Spleen (tissue), 11 donors: ENCODE data around the gene LGALS8. TPM values are rescaled to one million over a fixed set of nuclear protein-coding genes. Genes with fewer than 3 reads are reported as not detected.
"Not testable (repeated sequence)": the region's sequence is repeated elsewhere in the genome, so short reads cannot be mapped to it uniquely, and the experiment has no call there.

ENCODE experiments used
- DNase-seq: peaks from one replicate; pipeline ENCODE4 v3.0.0-alpha.2; 2020
- H3K27ac ChIP-seq, 8 donors: fragments of 200-600 bp; sonication (generic) in 7 of 8; 1 replicate in 4 of 8; 2 replicates in 4 of 8; pipeline versions ENCODE4 v1.5.0 to v1.8.0; 2016 to 2021; ENCODE audit warnings: inconsistent platforms in 4 of 8, mild to moderate bottlenecking in 4 of 8, moderate library complexity in 1 of 8
- H3K27me3 ChIP-seq, 7 donors: fragments of 200-600 bp; sonication (generic) in 6 of 7; replicated peaks in 1 of 7; 1 replicate in 4 of 7; 2 replicates in 3 of 7; pipeline versions ENCODE4 v1.5.0 to v1.8.0; 2016 to 2021; ENCODE audit warnings: inconsistent platforms in 3 of 7, mild to moderate bottlenecking in 1 of 7
- H3K36me3 ChIP-seq, 6 donors: fragments of 200-600 bp; sonication (generic) in 5 of 6; 1 replicate in 4 of 6; 2 replicates in 2 of 6; pipeline versions ENCODE4 v1.5.0 to v1.8.0; 2016 to 2021; ENCODE audit warnings: inconsistent platforms in 2 of 6
- H3K4me1 ChIP-seq, 6 donors: fragments of 200-600 bp; sonication (generic) in 5 of 6; 1 replicate in 3 of 6; 2 replicates in 3 of 6; pipeline versions ENCODE4 v1.5.0 to v1.8.0; 2016 to 2021; ENCODE audit warnings: inconsistent platforms in 3 of 6
- H3K4me3 ChIP-seq, 8 donors: fragments of 200-600 bp; sonication (generic) in 7 of 8; 1 replicate in 4 of 8; 2 replicates in 4 of 8; pipeline versions ENCODE4 v1.5.0 to v1.8.0; 2016 to 2021; ENCODE audit warnings: inconsistent platforms in 4 of 8, mild to moderate bottlenecking in 4 of 8, moderate library complexity in 2 of 8
- H3K9me3 ChIP-seq, 8 donors: fragments of 200-600 bp; sonication (generic) in 7 of 8; 1 replicate in 4 of 8; 2 replicates in 4 of 8; pipeline versions ENCODE4 v1.5.0 to v1.8.0; 2016 to 2021; ENCODE audit warnings: inconsistent platforms in 4 of 8
- POLR2A ChIP-seq, 3 donors: fragments of 450-650 bp; IDR thresholded peaks; one replicate each; pipeline ENCODE4 v1.5.1; 2017; ENCODE audit warnings: antibody characterized with exemption in 3 of 3, mild to moderate bottlenecking in 1 of 3
- POLR2AphosphoS5 ChIP-seq, 3 donors: sonication (generic); formaldehyde crosslinking; IDR thresholded peaks; one replicate each; pipeline ENCODE4 v1.5.1; 2017; ENCODE audit warnings: antibody characterized with exemption in 3 of 3
- WGBS, 5 donors: extraction: QIAGEN DNeasy Blood & Tissue Kit in 3 of 5; methylation state at CpG; one replicate each; pipeline versions ENCODE4 v1.1.5 to v1.1.7; 2013 to 2018; 5-methylcytosine and 5-hydroxymethylcytosine counted together
- intact Hi-C: fragments of 100-400 bp; cut with DNase I; formaldehyde crosslinking; loops from one replicate; pipeline ENCODE4 v1.15.0; 2023; ENCODE audit warnings: low total_unique reads
- polyA plus RNA-seq, 3 donors: library from polyadenylated mRNA; stranded (reverse); fragments of 200-250 nt; gene quantifications; one replicate each; pipeline ENCODE4 v1.2.1, GENCODE V29; 2013
- total RNA-seq, 7 donors: library from RNA; depleted of rRNA in 3 of 7; stranded (reverse); fragments of >200 nt in 3 of 7; fragmentation: NEBNext Ultra II Directional in 4 of 7; extraction: Animal tissue kit (Norgen Biotek cat#: 25700) in 4 of 7; gene quantifications; one replicate each; pipeline versions ENCODE4 v1.1.0 to v1.2.1, GENCODE V29; 2016 to 2021
- TF ChIP-seq, protein P1 (sequence below), 11 experiments: fragments of 200-600 bp in 7 of 11; fragments of 450-650 bp in 4 of 11; sonication (generic) in 4 of 11; IDR thresholded peaks in 8 of 11; conservative IDR thresholded peaks in 3 of 11; 1 replicate in 7 of 11; 2 replicates in 4 of 11; pipeline versions ENCODE4 v1.4.0 to v1.8.0; 2016 to 2021; ENCODE audit warnings: antibody characterized with exemption in 11 of 11, inconsistent platforms in 4 of 11, mild to moderate bottlenecking in 1 of 11
- donor health status: healthy with polysubstance abuse.
- donor health status: DM: no; HTN: no; CAD: no; lungs with moderate emphysema.
- donor health status: DM: no; HTN: no; CAD: no.
- donor health status: Bipolar disorder and iron deficiency.
- donor health status: healthy.
- donor health status: DM: no; HTN: no; CAD: no.
- donor health status: DM: yes; HTN: yes; CAD: no.

Gene LGALS8
- total and polyA plus RNA-seq, 10 donors = 18.4 to 276 (median 143) TPM

GRCh38 chr1:236565530-236565929 lies 41.7 kb downstream of the LGALS8 start:
- Histone ChIP-seq H3K9me3 (no peaks in the 10 kb centered on the region), H3K4me3 (no peak overlapping the region), H3K27me3 (no peaks in the 10 kb centered on the region), H3K36me3 (peaks cover 3 to 100% (median 86%) of the 10 kb centered on the region in 6 donors), H3K27ac (no peak overlapping the region), H3K4me1 (no peaks in the 10 kb centered on the region)
- WGBS, 5 donors = 94 to 99% (median 96%) methylated on average over 5 of the region's 5 CpGs
- intact Hi-C loops = no loop called here
- DNase-seq = no peak
- TF ChIP-seq POLR2AphosphoS5 (IDR thresholded peaks at IDR 0.05) = no peak
- TF ChIP-seq, protein P1, sequence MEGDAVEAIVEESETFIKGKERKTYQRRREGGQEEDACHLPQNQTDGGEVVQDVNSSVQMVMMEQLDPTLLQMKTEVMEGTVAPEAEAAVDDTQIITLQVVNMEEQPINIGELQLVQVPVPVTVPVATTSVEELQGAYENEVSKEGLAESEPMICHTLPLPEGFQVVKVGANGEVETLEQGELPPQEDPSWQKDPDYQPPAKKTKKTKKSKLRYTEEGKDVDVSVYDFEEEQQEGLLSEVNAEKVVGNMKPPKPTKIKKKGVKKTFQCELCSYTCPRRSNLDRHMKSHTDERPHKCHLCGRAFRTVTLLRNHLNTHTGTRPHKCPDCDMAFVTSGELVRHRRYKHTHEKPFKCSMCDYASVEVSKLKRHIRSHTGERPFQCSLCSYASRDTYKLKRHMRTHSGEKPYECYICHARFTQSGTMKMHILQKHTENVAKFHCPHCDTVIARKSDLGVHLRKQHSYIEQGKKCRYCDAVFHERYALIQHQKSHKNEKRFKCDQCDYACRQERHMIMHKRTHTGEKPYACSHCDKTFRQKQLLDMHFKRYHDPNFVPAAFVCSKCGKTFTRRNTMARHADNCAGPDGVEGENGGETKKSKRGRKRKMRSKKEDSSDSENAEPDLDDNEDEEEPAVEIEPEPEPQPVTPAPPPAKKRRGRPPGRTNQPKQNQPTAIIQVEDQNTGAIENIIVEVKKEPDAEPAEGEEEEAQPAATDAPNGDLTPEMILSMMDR (IDR thresholded peaks at IDR 0.05 in 8 of 11, conservative IDR thresholded peaks at IDR 0.05 in 3 of 11) = no peak
- no peak for TF ChIP-seq POLR2A (IDR thresholded peaks at IDR 0.05)

DNA sequence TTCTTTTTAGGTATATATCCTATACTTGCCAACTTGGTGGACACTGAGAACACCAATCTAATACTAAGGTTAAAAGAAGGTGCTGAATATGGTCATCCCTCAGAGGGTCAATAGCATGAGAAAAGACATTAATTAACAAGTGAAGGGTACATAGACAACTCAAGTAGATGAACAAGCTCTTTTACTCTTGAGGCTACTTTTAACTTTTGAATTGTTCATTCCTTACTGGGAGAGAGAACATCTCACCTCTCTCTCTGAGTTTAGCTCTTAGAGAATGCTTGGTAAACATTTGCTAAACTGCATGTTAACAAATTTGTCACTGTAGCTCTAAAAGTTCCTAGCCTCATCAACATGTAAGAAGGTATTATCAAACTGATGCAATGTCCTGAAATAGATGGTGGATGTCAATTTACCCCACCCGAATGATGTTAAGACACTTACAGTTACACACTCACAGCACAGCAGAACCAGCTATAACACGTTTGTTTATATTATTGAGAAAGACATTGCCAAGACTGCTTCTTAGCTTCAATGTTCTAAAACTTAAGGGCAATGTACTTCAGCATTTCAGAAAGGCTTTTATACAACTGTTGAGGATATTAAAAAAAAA lies 44.6 kb downstream of the LGALS8 start:
- DNase-seq = no peak
- WGBS, 5 donors = 77 to 95% (median 86%) methylated on average over 2 of the region's 2 CpGs
- Histone ChIP-seq H3K9me3 (no peaks in the 10 kb centered on the region), H3K36me3 (peaks cover 6 to 100% (median 94%) of the 10 kb centered on the region in 6 donors), H3K27ac (no peak overlapping the region), H3K27me3 (no peaks in the 10 kb centered on the region), H3K4me3 (no peak overlapping the region), H3K4me1 (no peaks in the 10 kb centered on the region)
- intact Hi-C loops = no loop called here
- no peak for TF ChIP-seq POLR2A (IDR thresholded peaks at IDR 0.05)
- TF ChIP-seq, protein P1 (IDR thresholded peaks at IDR 0.05 in 8 of 11, conservative IDR thresholded peaks at IDR 0.05 in 3 of 11) = no peak
- TF ChIP-seq POLR2AphosphoS5 (IDR thresholded peaks at IDR 0.05) = no peak

- no peak overlapping the region for H3K4me3 ChIP-seq
- intact Hi-C loops = no loop called here
- DNase-seq = no peak
- H3K9me3 ChIP-seq = no peaks in the 10 kb centered on the region
- TF ChIP-seq POLR2A (IDR thresholded peaks at IDR 0.05) (no peak), POLR2AphosphoS5 (IDR thresholded peaks at IDR 0.05) (no peak)
- TF ChIP-seq, protein P1 (IDR thresholded peaks at IDR 0.05 in 8 of 11, conservative IDR thresholded peaks at IDR 0.05 in 3 of 11) = no peak
- peaks cover 3 to 100% (median 87%) of the 10 kb centered on the region in 6 donors for H3K36me3 ChIP-seq
- no peaks in the 10 kb centered on the region for H3K4me1 ChIP-seq
- H3K27me3 ChIP-seq = no peaks in the 10 kb centered on the region
- H3K27ac ChIP-seq = no peak overlapping the region
- 93 to 96% (median 95%) methylated on average over 3 of the region's 3 CpGs for WGBS, 5 donors
These were observed 51.7 kb downstream of the LGALS8 start for GRCh38 chr1:236575523-236575922.

DNA sequence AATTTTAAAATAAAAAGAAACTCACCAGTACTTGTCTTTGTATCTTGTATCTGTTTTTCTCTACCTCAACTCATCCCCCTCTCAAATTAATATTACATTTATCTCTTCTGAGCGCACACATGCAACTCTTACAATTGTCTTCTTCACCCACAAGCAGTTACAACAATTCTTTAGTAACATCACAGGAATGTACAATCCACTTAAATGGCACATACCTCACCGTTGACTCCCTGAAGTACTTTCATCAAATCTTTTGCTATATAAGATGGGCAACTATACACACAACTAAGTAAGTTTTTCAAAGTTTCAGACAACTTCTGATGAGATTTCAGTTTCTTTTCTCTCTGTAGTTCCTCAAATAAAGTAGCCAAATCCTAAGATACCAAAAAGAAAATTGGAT lies 52.2 kb downstream of the LGALS8 start:
- no peak overlapping the region for H3K4me3 ChIP-seq
- H3K27ac ChIP-seq = no peak overlapping the region
- H3K27me3 ChIP-seq = no peaks in the 10 kb centered on the region
- H3K4me1 ChIP-seq = no peaks in the 10 kb centered on the region
- no peaks in the 10 kb centered on the region for H3K9me3 ChIP-seq
- TF ChIP-seq POLR2A (IDR thresholded peaks at IDR 0.05) = no peak
- TF ChIP-seq, protein P1 (IDR thresholded peaks at IDR 0.05 in 8 of 11, conservative IDR thresholded peaks at IDR 0.05 in 3 of 11) = no peak
- TF ChIP-seq POLR2AphosphoS5 (IDR thresholded peaks at IDR 0.05) = no peak
- WGBS, 5 donors = 68 to 73% (median 72%) methylated on average over 2 of the region's 2 CpGs
- peaks cover 3 to 100% (median 87%) of the 10 kb centered on the region in 6 donors for H3K36me3 ChIP-seq
- intact Hi-C loops = no loop called here
- DNase-seq = no peak

GRCh38 chr1:236577041-236577440 lies 53.3 kb downstream of the LGALS8 start:
- H3K4me1 ChIP-seq, intact Hi-C loops: not testable (repeated sequence)
- peaks cover 0 to 100% (median 87%) of the 10 kb centered on the region in 6 donors for H3K36me3 ChIP-seq

More at GRCh38 chr1:236577041-236577440, 53.3 kb downstream of the LGALS8 start:
- 85 to 89% (median 87%) methylated on average over 7 of the region's 7 CpGs for WGBS, 5 donors
- H3K27ac ChIP-seq, H3K4me3 ChIP-seq, DNase-seq, H3K27me3 ChIP-seq, H3K9me3 ChIP-seq: not testable (repeated sequence)
